GM21576 (cell line): ENCODE measurements around the gene PHF19.
A peak's percentile ranks its signal among the peaks of the same experiment; 100 is the strongest.

Source experiments
- ATAC-seq: cut with Tn5 transposase; IDR thresholded peaks from one replicate; pipeline ENCODE4 v1.9.1; 2021; ENCODE audit warnings: mild to moderate bottlenecking, moderate library complexity; ENCODE audit not compliant: unreplicated experiment

The PHF19 gene

DNA sequence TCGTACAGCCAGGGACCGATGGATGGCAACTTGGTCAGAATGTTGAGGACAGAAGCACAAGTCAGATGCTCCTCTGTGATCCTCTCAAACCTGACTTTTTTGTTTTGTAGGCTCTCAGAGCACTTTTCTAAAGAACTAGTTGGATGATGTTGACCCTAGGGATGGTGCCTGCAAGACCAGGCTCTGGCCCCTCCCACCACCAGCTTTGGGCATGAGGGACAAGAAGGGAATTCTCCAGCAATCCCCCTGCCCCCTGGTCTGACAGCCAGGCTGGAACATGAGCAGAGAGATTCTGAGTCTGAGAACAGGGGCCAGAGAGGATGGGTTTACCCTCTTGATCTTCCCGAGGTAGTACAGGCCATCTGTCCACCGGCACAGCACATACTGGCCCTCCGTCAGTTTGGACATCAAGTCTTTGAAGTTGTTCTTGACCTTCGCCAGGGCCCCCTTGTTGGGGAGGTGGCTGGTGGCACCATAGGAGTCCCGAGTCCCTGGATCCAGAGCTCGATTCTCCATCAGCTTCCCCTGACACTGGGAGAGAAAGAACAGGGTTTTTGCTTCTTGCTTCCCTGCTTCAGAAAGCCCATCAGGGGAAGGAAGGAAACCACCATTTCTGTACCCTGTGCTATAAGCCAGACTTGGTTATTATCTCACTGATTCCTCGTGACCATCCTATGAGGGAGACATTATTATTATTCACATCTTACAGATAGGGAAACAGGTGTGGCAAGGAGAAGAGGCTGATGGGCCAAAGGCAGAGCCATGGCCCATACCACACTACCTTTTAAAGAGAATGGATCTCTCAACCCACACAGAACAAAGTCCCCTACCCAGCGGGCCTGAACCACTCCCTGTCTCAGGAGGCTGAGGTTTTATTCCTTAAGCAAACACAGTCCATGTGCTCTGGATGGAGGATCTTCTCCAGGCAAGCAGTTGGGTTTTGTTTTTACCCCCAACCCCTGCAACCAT lies 2.5 kb downstream of the PHF19 start:
- ATAC-seq: no peak

DNA sequence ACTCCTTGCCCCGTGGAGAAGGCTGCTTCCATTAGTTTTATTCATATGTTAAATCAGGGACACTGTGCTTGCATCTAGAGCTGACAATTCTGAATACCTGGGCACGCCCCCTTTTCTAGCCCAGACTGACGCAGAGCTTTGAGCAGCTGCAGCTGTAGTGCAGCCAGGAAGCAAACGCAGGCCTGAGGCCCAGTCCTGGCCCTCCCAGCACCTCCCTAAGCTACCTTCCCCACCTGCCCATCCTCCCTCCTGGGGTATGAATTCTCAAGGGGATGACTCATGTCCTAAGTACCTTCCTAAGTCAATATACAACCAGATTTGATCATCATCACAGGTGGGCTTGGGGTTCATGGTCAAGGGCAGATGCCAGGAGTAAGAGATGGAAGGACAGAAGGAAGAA lies 3.5 kb downstream of the PHF19 start:
- no peak for ATAC-seq

DNA sequence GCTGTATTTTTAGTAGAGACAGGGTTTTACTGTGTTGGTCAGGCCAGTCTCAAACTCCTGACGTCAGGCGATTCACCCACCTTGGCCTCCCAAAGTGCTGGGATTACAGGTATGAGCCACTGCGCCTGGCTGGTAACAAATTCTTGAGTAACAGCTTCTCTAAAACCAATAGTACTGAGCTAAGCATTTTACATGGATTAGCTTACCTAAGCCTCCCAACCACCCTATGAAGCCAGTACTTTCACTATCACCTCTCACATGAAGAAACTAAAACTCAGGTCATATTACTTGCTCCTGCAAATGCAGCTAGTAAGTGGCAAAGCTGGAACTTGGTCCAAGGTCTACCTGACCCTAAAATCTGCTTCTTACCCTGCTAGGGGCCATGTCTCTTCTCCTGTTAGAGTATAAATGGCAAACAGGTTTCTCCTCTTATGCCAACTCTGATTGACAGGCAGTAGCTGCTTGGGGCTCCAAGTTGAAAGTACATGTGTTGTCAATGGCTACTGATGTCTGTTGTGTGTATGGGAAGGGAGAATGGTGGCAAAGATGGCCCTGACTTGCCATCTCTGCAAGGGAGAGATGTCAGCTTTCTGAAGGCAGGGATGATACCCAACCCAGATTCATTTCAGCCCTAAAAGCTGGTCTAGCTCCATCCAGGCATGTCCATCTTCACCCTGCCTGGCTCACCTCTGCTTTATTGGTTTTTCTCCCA lies 4.0 kb downstream of the PHF19 start:
- ATAC-seq: no peak

DNA sequence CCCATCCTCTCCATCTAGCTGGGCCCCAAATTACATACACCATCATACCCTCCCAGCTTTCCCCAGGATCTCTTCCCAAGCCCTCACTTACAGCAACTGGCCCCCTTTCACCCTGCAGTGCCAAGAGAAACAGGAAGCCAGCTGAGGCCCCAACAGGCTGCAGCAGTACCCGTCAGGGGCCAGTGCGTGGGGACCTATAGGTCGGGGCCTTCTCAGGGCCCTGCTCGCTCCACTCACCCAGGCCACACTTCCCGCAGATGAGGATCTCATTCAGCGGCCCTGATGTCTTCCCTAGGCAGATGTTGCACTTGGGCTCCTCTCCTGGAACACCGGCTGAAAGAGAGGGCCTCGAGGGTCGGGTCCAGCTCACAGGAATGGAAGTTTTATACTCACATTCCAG lies 6.8 kb downstream of the PHF19 start:
- ATAC-seq: no peak

DNA sequence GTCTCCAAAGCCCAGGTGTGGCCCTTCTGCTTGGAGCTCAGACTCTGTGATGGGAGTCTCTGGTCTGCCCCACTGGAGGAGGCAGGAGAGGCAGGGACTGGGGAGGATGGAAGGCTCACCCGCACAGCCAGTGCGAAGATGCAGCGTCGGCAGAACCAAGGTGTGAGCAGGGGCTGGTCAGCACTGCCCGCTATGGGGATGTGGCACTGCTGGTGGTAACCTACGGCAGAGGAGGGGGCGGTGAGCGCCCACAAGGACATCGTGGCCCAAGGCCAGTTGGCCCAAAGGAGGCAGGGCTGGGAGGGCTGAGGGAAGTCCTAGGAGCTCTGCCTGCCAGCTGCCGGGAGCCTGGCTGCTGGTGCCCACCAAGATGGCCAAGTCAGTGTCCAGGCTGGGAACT lies 7.3 kb downstream of the PHF19 start:
- ATAC-seq: no peak

DNA sequence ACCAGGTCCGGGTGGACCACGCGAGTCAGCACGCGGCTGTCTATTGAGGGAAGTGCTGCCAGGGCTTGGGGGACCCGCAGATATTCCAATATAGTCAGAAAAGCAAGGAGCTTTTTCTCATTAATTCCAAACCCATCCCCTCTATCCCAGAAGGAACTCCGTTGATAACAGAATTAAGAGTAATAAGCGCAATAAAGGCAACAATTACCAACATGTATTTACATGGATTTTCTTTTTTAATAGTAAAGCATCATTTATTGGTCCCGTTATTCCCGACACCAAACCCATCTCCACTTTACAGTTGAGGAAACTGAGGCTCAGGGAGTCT lies 7.7 kb downstream of the PHF19 start:
- no peak for ATAC-seq

DNA sequence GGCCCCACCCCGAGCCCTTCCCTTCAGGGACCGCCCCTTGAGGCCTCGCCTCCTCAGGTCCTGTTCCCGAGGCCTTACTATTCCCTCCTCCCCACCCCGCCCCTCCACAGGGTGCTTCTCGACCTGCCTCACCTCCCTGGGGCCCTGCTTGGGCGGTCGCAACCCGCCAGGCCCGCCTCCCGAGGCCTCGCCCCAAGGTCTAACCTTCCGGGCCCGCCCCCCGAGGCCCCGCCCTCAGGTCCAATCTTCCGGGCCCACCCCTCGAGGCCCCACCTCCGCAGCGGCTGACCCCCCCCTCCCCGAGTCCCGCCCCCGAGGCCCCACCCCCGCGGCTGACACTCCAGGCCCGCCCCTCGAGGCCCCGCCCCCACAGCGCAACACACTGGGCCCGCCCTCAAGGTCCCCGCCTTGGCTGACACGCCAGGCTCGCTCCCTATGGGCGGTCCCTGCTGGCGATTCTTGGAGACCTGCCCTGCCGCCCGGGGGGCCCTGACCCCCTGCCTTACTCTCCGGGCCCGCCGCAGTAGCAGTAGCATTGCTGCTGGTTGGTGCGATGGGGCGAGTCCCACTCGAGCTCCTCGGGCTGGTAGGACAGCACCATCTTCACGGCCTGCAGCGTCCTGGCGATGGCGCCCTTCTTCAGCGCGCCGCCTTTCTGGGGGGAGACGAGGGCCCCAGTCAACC lies 8.2 kb downstream of the PHF19 start:
- peak; percentile 80 for ATAC-seq

DNA sequence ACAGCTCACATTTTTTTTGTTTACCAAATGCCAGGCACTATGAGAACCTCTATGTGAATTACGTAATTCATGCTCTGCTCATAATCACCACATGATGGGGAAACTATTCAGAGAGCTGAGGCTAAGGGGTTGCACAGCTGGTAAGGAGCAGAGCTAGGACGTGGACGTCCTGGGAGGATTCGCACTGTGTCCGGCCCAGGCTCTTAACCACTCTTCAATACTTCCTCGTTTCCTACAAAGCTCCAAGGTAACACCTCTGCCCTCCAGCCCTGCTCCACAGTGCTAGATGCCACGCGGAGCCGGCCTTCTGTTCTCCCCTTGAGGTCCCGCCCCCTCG lies 8.7 kb downstream of the PHF19 start:
- ATAC-seq: no peak

DNA sequence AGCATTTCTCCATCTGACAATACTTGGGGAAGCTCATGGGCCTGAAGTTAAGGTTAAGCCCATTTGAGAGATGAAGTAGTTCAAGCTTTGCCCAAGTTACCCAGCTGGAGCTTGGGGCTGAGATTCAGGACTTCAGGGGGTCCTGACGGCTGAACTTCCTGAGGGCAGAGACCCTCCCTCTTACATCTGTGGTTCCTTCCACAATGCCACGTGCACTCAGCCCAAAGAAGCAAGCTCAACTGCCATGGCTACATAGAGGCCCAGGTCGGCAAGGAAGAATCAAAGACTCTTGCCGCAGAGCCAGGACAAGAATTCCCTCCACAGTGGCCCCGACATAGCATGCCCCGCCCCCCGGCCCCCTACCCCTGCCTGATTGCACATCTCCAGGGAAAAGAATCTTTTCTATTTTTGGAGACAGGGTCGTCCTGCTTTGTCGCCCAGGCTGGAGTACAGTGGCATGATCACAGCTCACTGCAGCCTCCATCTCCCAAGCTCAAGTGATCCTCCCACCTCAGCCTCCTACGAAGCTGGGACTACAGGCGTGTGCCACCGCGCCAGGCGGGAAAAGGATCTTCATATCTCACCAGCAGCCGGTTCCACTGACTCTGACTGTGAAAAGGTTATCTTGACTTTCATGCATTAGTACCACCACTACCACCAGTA lies 9.2 kb downstream of the PHF19 start:
- no peak for ATAC-seq

DNA sequence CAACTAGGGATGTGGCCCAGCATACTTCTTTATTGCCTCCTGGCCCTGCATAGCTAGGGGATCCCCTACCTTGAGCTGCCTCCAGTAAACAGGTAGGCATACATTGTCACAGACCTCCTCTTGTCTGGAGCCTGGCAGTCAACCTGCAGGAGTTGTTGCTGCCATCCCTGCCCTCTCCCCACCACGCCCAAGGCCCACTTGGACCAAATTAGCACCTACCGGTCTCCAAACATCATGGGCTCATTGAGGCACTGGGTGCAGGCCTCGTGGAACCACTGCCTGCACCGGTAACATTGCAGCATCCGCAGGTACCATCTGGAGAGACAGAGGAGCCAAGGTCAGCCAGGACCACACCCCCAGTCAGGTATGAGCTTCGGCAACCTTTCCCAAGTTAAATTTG lies 10.3 kb downstream of the PHF19 start:
- ATAC-seq: no peak

DNA sequence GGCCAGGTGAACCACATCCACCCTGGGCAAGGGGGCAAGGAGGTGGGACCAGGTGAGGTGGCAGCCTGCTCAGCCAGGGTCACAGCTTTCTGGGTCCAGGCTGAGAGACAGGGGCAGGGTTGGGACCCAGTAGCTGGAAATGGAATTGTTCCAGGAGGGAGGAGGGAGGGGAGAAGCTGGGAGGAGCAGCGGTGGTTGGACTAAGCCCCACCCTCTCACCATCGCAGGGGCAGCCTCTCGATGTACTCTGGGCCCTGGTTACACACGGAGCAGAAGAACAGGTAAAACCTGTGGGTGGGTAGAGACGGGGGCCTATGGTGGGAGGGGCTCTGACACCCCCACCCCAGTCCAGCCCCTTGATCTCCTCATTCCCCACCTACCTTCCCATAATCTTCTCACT lies 11.2 kb downstream of the PHF19 start:
- no peak for ATAC-seq

DNA sequence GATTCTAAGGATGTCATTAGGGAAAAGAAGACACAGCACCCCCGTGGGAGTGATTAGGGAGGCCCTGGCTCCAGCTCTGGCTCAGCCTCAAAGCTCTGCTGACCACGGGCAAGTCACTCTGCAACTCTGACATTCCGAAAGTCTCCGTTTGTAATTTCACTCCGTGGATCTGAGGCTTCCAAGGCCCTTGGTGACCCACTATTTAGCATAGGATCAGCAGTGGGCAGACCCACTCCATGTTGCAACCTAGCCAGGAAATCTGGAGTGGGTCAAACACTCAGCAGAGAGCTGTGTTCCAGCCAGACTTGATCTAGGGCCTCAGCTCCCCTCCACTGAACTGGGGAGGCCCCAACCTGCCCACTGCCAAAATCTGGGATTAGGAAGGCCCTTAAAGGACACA lies 11.8 kb downstream of the PHF19 start:
- ATAC-seq: no peak

DNA sequence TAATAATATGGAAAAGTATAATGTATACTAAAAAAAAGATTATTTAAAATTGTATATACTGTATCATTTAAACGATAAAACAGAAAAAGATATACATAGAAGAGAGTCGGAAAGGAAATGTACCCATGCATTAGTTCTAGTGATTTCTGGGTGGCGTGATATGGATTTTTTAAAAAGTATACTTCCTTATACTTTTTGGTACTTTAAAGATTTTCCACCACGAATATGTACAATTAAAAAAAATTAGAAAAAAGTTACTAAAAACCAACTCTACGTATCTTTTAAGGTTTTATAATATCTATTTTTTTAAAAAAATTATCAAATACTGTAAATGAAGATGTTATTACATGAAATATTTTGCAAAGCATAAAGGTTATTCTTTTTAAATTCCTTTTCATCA lies 12.3 kb downstream of the PHF19 start:
- no peak for ATAC-seq

DNA sequence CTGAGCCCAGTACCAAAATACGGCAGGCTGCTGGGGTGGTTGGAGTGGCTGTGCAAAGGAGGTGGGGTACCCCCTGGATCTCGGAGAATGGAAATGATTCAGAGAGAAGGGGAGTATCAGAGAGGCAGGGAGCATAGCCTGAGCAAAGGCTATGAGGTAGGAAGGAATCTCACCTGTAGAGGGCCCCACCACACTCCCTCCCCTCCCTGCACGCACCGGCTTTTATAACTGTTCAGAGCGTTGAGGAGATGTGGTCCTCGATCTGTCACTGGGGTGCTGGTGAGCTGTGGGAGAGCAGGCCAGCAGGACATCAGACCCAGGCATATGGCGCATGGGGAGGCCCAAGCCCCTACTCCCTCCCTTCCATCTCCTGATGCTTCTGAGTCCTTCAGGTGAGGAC lies 13.2 kb downstream of the PHF19 start:
- ATAC-seq: no peak

DNA sequence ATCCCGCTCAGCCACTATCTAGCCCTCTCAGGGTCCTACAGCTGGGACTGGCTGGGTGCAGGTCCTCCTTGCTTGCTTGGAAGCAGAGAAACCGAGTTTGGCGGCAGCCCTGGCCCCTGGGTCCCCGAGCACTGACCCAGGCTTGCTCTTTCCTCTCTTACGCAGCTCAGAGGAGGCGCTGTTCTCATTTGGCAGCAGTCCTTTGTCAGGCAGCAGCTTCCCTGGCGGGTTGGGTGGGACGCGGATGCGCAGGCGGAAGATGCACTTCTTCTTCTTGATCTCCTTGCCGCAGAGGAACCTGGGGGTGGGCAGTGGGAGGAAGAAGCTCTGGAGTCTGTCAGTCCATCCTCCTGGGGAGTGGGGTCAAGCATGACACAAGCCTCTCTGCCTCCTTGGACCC lies 14.5 kb downstream of the PHF19 start:
- ATAC-seq: no peak

DNA sequence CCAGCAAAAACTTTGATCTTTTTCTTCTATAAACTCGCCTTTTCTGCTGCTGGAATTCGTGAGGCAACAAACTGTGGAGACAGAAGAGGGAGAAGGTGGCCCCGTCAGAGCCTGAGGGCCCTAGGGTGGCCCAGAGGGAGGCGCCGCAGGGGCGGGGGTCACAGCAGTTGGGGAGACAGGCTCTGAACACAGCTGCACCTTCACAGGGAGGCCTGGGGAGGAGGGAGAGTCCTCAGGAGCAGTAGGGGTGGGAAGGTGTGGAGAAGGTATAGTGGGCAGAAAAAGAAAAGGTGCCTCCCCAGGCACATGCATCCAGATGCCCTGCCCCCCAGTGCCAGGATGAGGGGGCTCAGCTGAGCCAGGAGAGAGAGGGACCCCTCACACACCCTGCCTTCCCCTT lies 15.1 kb downstream of the PHF19 start:
- no peak for ATAC-seq

DNA sequence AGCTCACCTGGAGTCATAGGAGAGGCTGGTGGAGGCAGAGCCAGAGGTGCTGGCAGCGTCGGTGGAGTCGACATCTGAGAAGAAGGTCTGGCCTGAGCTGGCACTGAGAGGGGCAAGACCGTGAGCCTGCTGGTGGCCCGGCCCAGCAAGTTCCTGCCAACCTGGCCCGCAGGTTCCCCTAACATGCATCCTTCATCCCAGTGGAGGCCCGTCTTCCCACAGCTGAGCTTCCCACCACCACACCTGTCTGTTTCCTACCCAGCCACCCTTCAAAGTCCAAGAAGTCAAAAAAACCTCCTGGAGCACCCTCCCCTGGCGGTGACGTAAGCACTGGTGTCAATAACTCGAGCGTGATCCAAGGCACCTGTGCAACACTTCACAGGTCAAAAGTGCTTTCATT lies 16.9 kb downstream of the PHF19 start:
- no peak for ATAC-seq

DNA sequence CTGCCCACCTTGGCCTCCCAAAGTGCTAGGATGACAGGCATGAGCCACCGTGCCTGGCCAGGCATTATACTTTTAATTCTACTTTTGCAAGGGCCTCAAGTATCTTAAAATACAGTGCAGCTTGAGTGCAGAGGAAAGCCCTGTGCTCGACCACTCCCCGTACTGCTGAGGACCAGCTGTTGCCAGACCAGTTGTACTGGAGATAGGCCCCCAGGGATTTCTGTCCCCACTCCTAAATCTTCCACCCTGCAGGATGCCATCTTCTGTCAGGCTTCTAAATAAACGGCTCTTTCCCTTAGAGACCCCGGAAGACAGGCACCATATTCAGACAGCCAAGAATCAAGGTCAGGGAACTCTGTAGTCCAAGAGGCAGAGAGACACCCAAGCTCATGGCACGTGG lies 17.6 kb downstream of the PHF19 start:
- no peak for ATAC-seq

DNA sequence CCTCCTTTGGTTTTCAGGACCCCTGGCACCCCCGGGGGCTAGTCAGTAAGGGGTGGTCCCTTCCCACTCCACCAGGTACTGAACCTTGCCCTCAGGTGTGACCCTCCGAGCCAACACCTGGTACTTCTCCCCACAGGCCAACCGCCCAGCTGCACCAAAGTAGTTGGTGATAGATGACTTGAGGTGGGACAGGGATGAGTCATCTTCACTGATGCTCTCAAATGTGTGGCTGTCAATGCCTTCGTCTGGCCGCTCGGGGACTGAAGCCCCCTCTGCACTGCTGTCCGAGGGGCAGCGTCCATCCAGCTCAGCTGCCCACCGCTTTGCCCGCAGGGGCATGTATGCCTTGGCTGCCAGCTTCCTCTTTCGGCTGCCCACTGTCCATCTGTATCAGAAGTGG lies 19.1 kb downstream of the PHF19 start:
- no peak for ATAC-seq

DNA sequence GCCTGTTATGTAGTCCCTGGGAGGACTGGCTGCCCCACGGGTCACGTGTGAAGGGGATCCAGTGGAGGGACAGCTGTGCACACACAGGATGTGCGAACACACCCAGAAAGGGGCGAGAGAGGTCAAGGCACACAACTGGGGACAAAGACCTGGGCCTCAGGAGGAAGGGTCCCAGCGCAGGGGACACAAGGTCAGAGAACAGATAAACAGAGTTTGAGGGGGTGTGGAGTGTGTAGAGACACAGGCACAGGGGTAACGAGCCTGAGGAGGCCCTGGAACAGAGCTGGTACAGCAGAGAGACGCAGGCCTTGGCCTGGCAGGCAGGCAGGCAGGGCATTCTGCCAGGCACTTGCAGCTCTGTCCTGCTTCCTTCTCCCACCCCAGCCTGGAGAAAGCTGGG lies 19.5 kb downstream of the PHF19 start:
- ATAC-seq: no peak

DNA sequence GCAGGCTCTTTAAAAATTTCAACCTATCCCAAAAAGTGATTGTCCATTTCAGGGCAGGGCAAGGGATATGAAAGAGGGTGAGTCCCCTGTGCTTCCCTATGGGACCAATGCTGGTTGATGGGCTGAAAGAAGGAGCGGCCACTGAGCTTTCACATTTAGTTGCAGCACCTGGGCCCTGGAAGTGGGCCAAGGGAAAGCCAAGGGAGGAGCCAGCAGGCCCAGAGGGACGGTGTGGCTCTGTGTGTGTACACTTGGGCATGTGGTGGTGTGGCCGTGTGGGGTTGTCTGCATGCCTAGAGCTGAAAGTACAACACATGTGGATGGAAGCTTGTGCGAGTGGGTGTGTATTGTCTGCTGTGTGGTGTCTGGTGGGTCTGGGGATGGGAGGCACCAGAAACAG lies 20.3 kb downstream of the PHF19 start:
- no peak for ATAC-seq
